OCI-LY1 (cell line): Measurements from ENCODE around the gene ACTG2.

Experiments
- H2AFZ ChIP-seq: fragments of 200-600 bp; sonication (generic), shearing (Covaris generic); 2 replicates; pipeline ENCODE4 v1.6.0; 2014; ENCODE audit warnings: antibody characterized with exemption, mild to moderate bottlenecking, low read length
- H3F3A ChIP-seq: fragments of 200-600 bp; sonication (generic), shearing (Covaris generic); 2 replicates; pipeline ENCODE4 v1.6.0; 2014; ENCODE audit warnings: mild to moderate bottlenecking, antibody characterized with exemption, low read length, moderate library complexity; ENCODE audit not compliant: insufficient read depth
- H3K27ac ChIP-seq: fragments of 200-600 bp; sonication (generic); 2 replicates; pipeline ENCODE4 v1.5.1; 2014; ENCODE audit warnings: low read length, mixed run types, mild to moderate bottlenecking, low read depth; ENCODE audit not compliant: poor library complexity, severe bottlenecking
- H3K27me3 ChIP-seq: fragments of 200-600 bp; sonication (generic); 2 replicates; pipeline ENCODE4 v1.6.0; 2014; ENCODE audit warnings: antibody characterized with exemption, mild to moderate bottlenecking, low read length, moderate library complexity; ENCODE audit not compliant: insufficient read depth
- H3K36me3 ChIP-seq: fragments of 200-600 bp; sonication (generic); 2 replicates; pipeline ENCODE4 v1.6.1; 2014; ENCODE audit warnings: mild to moderate bottlenecking, antibody characterized with exemption, low read length, moderate library complexity, mixed read lengths; ENCODE audit not compliant: insufficient read depth
- H3K4me1 ChIP-seq: fragments of 200-600 bp; sonication (generic); 2 replicates; pipeline ENCODE4 v1.5.1; 2014; ENCODE audit warnings: mild to moderate bottlenecking, low read length, moderate library complexity; ENCODE audit not compliant: insufficient read depth, severe bottlenecking
- H3K4me2 ChIP-seq: fragments of 200-600 bp; sonication (generic), shearing (Covaris generic); 2 replicates; pipeline ENCODE4 v1.6.1; 2014; ENCODE audit warnings: low read length
- H3K4me3 ChIP-seq: fragments of 200-600 bp; sonication (generic); 2 replicates; pipeline ENCODE4 v1.5.1; 2014; ENCODE audit warnings: low read length, low read depth, mild to moderate bottlenecking, mixed read lengths; ENCODE audit not compliant: poor library complexity, severe bottlenecking
- H3K79me2 ChIP-seq: fragments of 200-600 bp; shearing (Covaris generic); 2 replicates; pipeline ENCODE4 v1.6.1; 2016; ENCODE audit warnings: mixed run types, low read length, mixed read lengths; ENCODE audit not compliant: insufficient read depth
- H3K9ac ChIP-seq: fragments of 200-600 bp; sonication (generic), shearing (Covaris generic); 2 replicates; pipeline ENCODE4 v1.6.1; 2014; ENCODE audit warnings: mild to moderate bottlenecking, low read length, mixed read lengths
- H3K9me2 ChIP-seq: fragments of 200-600 bp; sonication (generic), shearing (Covaris generic); 2 replicates; pipeline ENCODE4 v1.6.1; 2014; ENCODE audit warnings: low read depth, mild to moderate bottlenecking, low read length, mixed read lengths
- H3K9me3 ChIP-seq: fragments of 200-600 bp; shearing (Covaris generic); 2 replicates; pipeline ENCODE4 v1.6.1; 2014; ENCODE audit warnings: low read length, mixed read lengths
- H4K20me1 ChIP-seq: fragments of 200-600 bp; sonication (generic), shearing (Covaris generic); 2 replicates; pipeline ENCODE4 v1.6.0; 2016; ENCODE audit warnings: mild to moderate bottlenecking, low read length; ENCODE audit not compliant: insufficient read depth
- EZH2 ChIP-seq: fragments of 200-600 bp; sonication (generic), shearing (Covaris generic); IDR thresholded peaks from 2 replicates; pipeline ENCODE4 v1.8.0; 2017; ENCODE audit warnings: borderline replicate concordance, mixed run types, mild to moderate bottlenecking, antibody characterized with exemption, low read length, moderate library complexity, mixed read lengths
- TF ChIP-seq, protein P1 (sequence below): fragments of 200-600 bp; sonication (generic), shearing (Covaris generic); IDR thresholded peaks from 2 replicates; pipeline ENCODE4 v1.5.1; 2017; ENCODE audit warnings: mild to moderate bottlenecking, antibody characterized with exemption, low read length, moderate library complexity, mixed read lengths

ACTG2 gene

DNA sequence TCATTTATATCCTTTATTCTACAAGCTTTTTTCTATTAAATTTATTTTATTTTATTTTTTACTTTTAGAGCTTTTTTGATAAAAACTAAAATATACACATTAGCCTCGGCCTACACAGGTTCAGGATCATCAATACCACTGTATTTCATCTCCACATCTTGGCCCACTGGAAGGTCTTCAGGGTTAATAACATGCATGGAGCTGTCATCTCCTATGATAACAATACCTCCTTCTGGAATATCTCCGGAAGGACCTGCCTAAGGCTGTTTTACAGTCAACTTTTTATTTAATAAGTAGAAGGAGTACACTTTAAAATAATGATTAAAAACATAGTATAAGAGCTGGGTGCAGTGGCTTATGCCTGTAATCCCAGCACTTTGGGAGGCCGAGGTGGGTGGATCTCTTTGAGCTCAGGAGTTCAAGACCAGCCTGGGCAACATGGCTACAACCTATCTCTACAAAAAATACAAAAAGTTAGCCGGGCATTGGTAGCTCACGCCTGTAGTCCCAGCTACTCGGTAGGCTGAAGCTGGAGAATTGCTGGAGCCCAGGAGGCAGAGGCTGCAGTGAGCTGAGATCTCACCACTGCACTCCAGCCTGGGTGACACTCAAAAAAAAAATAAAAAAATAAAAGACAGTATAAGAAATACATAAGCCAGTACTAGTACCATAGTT is 18.2 kb downstream of the ACTG2 start:
- Histone ChIP-seq H4K20me1 (no peaks in the 10 kb centered on the region), H3K9me2 (no peaks in the 10 kb centered on the region), H3K9me3 (no peaks in the 10 kb centered on the region), H3K79me2 (no peaks in the 10 kb centered on the region), H3F3A (no peaks in the 10 kb centered on the region), H3K27ac (no peak overlapping the region), H3K9ac (no peak overlapping the region), H3K4me1 (no peaks in the 10 kb centered on the region), H3K4me3 (no peak overlapping the region), H3K4me2 (no peak overlapping the region), H3K36me3 (no peaks in the 10 kb centered on the region), H3K27me3 (no peaks in the 10 kb centered on the region), H2AFZ (no peak overlapping the region)
- TF ChIP-seq EZH2, result no peak
- TF ChIP-seq, protein P1, sequence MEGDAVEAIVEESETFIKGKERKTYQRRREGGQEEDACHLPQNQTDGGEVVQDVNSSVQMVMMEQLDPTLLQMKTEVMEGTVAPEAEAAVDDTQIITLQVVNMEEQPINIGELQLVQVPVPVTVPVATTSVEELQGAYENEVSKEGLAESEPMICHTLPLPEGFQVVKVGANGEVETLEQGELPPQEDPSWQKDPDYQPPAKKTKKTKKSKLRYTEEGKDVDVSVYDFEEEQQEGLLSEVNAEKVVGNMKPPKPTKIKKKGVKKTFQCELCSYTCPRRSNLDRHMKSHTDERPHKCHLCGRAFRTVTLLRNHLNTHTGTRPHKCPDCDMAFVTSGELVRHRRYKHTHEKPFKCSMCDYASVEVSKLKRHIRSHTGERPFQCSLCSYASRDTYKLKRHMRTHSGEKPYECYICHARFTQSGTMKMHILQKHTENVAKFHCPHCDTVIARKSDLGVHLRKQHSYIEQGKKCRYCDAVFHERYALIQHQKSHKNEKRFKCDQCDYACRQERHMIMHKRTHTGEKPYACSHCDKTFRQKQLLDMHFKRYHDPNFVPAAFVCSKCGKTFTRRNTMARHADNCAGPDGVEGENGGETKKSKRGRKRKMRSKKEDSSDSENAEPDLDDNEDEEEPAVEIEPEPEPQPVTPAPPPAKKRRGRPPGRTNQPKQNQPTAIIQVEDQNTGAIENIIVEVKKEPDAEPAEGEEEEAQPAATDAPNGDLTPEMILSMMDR, result no peak

DNA sequence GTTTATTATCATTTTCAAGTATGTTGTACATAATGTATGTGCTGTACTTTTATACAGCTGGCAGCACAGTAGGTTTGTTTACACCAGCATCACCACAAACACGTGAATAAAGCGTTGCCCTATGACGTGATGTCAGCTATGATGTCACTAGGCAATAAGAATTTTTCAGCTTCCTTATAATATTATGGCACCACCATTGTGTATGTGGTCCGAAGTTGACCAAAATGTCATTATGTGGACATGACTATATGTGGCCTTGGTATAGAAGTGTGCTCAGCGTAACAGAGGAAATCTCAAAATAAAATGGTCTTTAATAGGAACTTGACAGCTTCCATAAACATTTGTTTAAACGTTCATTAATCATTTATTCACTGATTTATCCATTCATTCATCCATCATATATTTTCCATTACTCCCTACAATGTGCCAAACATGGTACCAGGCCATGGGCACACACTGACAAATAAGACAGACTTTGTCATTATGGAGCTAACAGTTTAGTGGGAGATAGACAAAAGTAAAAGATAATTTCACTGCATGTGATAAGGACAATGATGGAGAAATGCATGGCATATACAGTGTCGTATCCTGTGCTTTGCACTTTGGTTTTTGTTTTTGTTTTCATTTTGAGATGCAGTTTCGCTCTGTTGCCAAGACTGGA is 18.9 kb downstream of the ACTG2 start:
- no peak overlapping the region for H3K27ac ChIP-seq
- H3K9me3 ChIP-seq, result no peaks in the 10 kb centered on the region
- no peaks in the 10 kb centered on the region for H3K9me2 ChIP-seq
- H3K27me3 ChIP-seq, result no peaks in the 10 kb centered on the region
- no peak overlapping the region for H3K4me2 ChIP-seq
- H3F3A ChIP-seq, result no peaks in the 10 kb centered on the region
- TF ChIP-seq, protein P1, result no peak
- TF ChIP-seq EZH2, result no peak
- H3K4me3 ChIP-seq, result no peak overlapping the region
- H3K36me3 ChIP-seq, result no peaks in the 10 kb centered on the region
- no peak overlapping the region for H2AFZ ChIP-seq
- no peaks in the 10 kb centered on the region for H3K79me2 ChIP-seq
- no peak overlapping the region for H3K9ac ChIP-seq
- no peaks in the 10 kb centered on the region for H4K20me1 ChIP-seq
- H3K4me1 ChIP-seq, result no peaks in the 10 kb centered on the region

DNA sequence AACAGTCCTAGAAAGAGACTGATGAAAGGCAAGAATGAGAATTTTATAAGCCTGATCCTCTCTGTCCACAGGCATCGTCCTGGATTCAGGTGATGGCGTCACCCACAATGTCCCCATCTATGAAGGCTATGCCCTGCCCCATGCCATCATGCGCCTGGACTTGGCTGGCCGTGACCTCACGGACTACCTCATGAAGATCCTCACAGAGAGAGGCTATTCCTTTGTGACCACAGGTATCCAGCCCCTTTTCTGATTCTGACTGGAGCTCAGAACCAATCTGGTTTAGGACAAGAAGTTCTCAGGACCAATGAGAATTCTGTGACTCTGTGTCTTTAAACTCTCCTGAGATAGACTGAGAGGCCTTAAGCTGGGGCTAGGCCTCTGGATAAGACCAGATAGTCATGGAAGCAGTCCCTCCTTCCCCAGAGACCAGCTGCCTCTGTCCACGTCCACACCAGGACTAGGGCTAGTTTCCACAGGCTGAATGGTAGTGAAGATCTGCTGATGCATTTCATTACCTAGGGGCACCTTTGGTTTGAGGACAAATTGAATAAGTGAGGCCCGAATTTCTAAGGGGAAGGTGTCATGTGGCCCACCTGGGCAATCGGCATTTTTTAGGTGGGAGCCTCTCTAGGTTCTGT is 20.7 kb downstream of the ACTG2 start:
- TF ChIP-seq, protein P1, result no peak
- TF ChIP-seq EZH2, result no peak
- H2AFZ ChIP-seq, result no peak overlapping the region
- no peaks in the 10 kb centered on the region for H4K20me1 ChIP-seq
- no peak overlapping the region for H3K4me3 ChIP-seq
- H3K9me3 ChIP-seq, result no peaks in the 10 kb centered on the region
- H3K79me2 ChIP-seq, result no peaks in the 10 kb centered on the region
- no peaks in the 10 kb centered on the region for H3K9me2 ChIP-seq
- no peaks in the 10 kb centered on the region for H3K4me1 ChIP-seq
- H3K9ac ChIP-seq, result no peak overlapping the region
- no peaks in the 10 kb centered on the region for H3F3A ChIP-seq
- H3K36me3 ChIP-seq, result no peaks in the 10 kb centered on the region
- H3K27me3 ChIP-seq, result no peaks in the 10 kb centered on the region
- H3K4me2 ChIP-seq, result no peak overlapping the region
- H3K27ac ChIP-seq, result no peak overlapping the region
